GM12878 (cell line): ENCODE data around the gene PLEK2. TPM values are rescaled to one million over a fixed set of nuclear protein-coding genes. Genes with fewer than 3 reads are reported as not detected.
A peak's percentile ranks its signal among the peaks of the same experiment; 100 is the strongest.
"Not testable (repeated sequence)": the region's sequence is repeated elsewhere in the genome, so short reads cannot be mapped to it uniquely, and the experiment has no call there.

ENCODE experiments used
- ATAC-seq: fragments of 200-7000 bp; cut with Tn5 transposase; 3 replicates; pipeline ENCODE4 v1.9.1; 2020; ENCODE audit warnings: mild to moderate bottlenecking, moderate library complexity
- BruUV-seq: library from RNA; stranded (reverse); fragments of 400-500 nt; replicated peaks from 2 replicates; lab custom pipeline; 2021; lab: Mats Ljungman, UMichigan
- CTCF ChIA-PET: fragments of 300-600 bp; sonication (Branson Sonifier 250); formaldehyde crosslinking; extraction: SDS; loops from one replicate; lab custom pipeline; 2021; ENCODE audit warnings: inconsistent platforms; lab: Yijun Ruan, JAX
- POLR2A ChIA-PET: fragments of 350-600 bp; formaldehyde crosslinking; extraction: SDS; loops from one replicate; lab custom pipeline; 2021; ENCODE audit warnings: inconsistent platforms; lab: Charles Lee
- RAD21 ChIA-PET: fragments of 300-600 bp; sonication (Branson Sonifier 250); formaldehyde crosslinking; loops from one replicate; lab custom pipeline; 2023; ENCODE audit warnings: antibody characterized with exemption; ENCODE audit not compliant: unreplicated experiment; lab: Charles Lee
- SMC1A ChIA-PET: fragments of 300-600 bp; sonication (Branson Sonifier 250); formaldehyde crosslinking; loops from one replicate; lab custom pipeline; 2023; ENCODE audit not compliant: unreplicated experiment, uncharacterized antibody; lab: Charles Lee
- DNase-seq: peaks from one replicate; pipeline ENCODE4 v3.0.0-alpha.2; 2011; ENCODE audit warnings: low read depth, low spot score
- FAIRE-seq: peaks from 3 replicates; lab custom pipeline; 2011; peaks lifted over from hg19 to GRCh38; lab: Jason Lieb, UNC
- H2AFZ ChIP-seq: 2 replicates; pipeline ENCODE4 v1.6.0; 2011; ENCODE audit warnings: low read depth, low read length, control low read depth; ENCODE audit not compliant: control insufficient read depth
- H3K27ac ChIP-seq: 2 replicates; pipeline ENCODE4 v1.5.1; 2011; ENCODE audit warnings: control low read depth; ENCODE audit not compliant: control insufficient read depth, insufficient read depth
- H3K27me3 ChIP-seq, 2 experiments: replicated peaks in 1 of 2; 2 replicates each; pipeline versions ENCODE4 v1.6.0 to v1.6.1; 2011; ENCODE audit warnings: low read length in 1 of 2; ENCODE audit not compliant: control insufficient read depth in 2 of 2, insufficient read depth in 2 of 2
- H3K36me3 ChIP-seq, 2 experiments: 2 replicates each; pipeline ENCODE4 v1.5.1; 2011; ENCODE audit warnings: low read length in 1 of 2; ENCODE audit not compliant: control insufficient read depth in 2 of 2, insufficient read depth in 2 of 2
- H3K4me1 ChIP-seq: 2 replicates; pipeline ENCODE4 v1.6.1; 2011; ENCODE audit warnings: mild to moderate bottlenecking, low read length, moderate library complexity, mixed read lengths; ENCODE audit not compliant: control insufficient read depth, insufficient read depth
- H3K4me2 ChIP-seq: 2 replicates; pipeline ENCODE4 v1.6.0; 2011; ENCODE audit warnings: control low read depth; ENCODE audit not compliant: control insufficient read depth, insufficient read depth
- H3K4me3 ChIP-seq: fragments of 200-600 bp; sonication (generic); 2 replicates; pipeline ENCODE4 v1.5.1; 2016
- H3K79me2 ChIP-seq: 2 replicates; pipeline ENCODE4 v1.6.0; 2011; ENCODE audit warnings: low read length; ENCODE audit not compliant: control insufficient read depth, insufficient read depth
- H3K9ac ChIP-seq: 2 replicates; pipeline ENCODE4 v1.8.0; 2011; ENCODE audit warnings: low read length, control low read depth, mixed read lengths; ENCODE audit not compliant: control insufficient read depth, insufficient read depth
- H3K9me3 ChIP-seq: replicated peaks from 3 replicates; pipeline ENCODE4 v1.5.1; 2011; ENCODE audit warnings: mild to moderate bottlenecking, low read length; ENCODE audit not compliant: control insufficient read depth, insufficient read depth
- H4K20me1 ChIP-seq: 2 replicates; pipeline ENCODE4 v1.6.0; 2011; ENCODE audit not compliant: control insufficient read depth, insufficient read depth
- EP300 ChIP-seq, 2 experiments: fragments of 150-350 bp in 1 of 2; IDR thresholded peaks; 2 replicates each; pipeline ENCODE4 v1.6.1; 2011 to 2012; ENCODE audit warnings: low read depth in 2 of 2, low read length in 2 of 2, borderline replicate concordance in 1 of 2, improper control_type of control experiment in 1 of 2, inconsistent platforms in 1 of 2; ENCODE audit not compliant: control insufficient read depth in 1 of 2
- MTA3 ChIP-seq: IDR thresholded peaks from 2 replicates; pipeline ENCODE4 v1.6.1; 2012; ENCODE audit warnings: low read length, inconsistent platforms, borderline replicate concordance
- NFYA ChIP-seq: IDR thresholded peaks from 2 replicates; pipeline ENCODE4 v1.6.1; 2011; ENCODE audit warnings: low read depth, mild to moderate bottlenecking, low read length, improper control_type of control experiment, borderline replicate concordance
- NR2F1 ChIP-seq: fragments of 450-650 bp; conservative IDR thresholded peaks from 2 replicates; pipeline ENCODE4 v1.6.1; 2017; ENCODE audit warnings: mild to moderate bottlenecking
- PML ChIP-seq: IDR thresholded peaks from 2 replicates; pipeline ENCODE4 v1.6.1; 2012; ENCODE audit warnings: low read length, inconsistent platforms
- POLR2AphosphoS2 ChIP-seq: IDR thresholded peaks from 2 replicates; pipeline ENCODE4 v1.6.1; 2011; ENCODE audit warnings: low read depth, mild to moderate bottlenecking, low read length, improper control_type of control experiment, moderate library complexity
- PRDM15 ChIP-seq: fragments of 450-650 bp; formaldehyde crosslinking; IDR thresholded peaks from 2 replicates; pipeline ENCODE4 v1.4.0; 2020; ENCODE audit warnings: mild to moderate bottlenecking, moderate library complexity
- RAD51 ChIP-seq: fragments of 450-650 bp; IDR thresholded peaks from 2 replicates; pipeline ENCODE4 v1.6.1; 2016; ENCODE audit warnings: moderate library complexity, mild to moderate bottlenecking, inconsistent platforms
- SKIL ChIP-seq: fragments of 450-650 bp; IDR thresholded peaks from 2 replicates; pipeline ENCODE4 v1.6.1; 2017; ENCODE audit warnings: mild to moderate bottlenecking, low read depth, inconsistent platforms; ENCODE audit not compliant: poor library complexity, severe bottlenecking
- SREBF1 ChIP-seq: IDR thresholded peaks from 2 replicates; pipeline ENCODE4 v1.6.1; 2012; ENCODE audit warnings: mild to moderate bottlenecking, low read length
- TAF1 ChIP-seq: IDR thresholded peaks from 2 replicates; pipeline ENCODE4 v1.6.1; 2011; ENCODE audit warnings: mild to moderate bottlenecking, low read depth, low read length, borderline replicate concordance
- WGBS: methylation state at CpG from one replicate; pipeline ENCODE4 v1.1.6; 2016; ENCODE audit warnings: low lambda C conversion rate; ENCODE audit not compliant: insufficient replicate concordance, insufficient coverage; ENCODE audit errors: missing lambda C conversion rate; 5-methylcytosine and 5-hydroxymethylcytosine counted together
- in situ Hi-C: fragments of 300-500 bp; cut with MboI; formaldehyde crosslinking; loops from 9 replicates; pipeline ENCODE4 v1.14.3; 2018; ENCODE audit warnings: mixed read lengths
- intact Hi-C: fragments of 100-400 bp; cut with micrococcal nuclease; formaldehyde crosslinking; loops from one replicate; pipeline ENCODE4 v1.14.2; 2022; ENCODE audit not compliant: unreplicated experiment
- polyA plus RNA-seq, 11 experiments: library from polyadenylated mRNA; depleted of rRNA in 4 of 11; unstranded in 6 of 11; stranded (reverse) in 5 of 11; fragments of >200 nt; fragmentation: Nextera tagmentation in 4 of 11; fragmentation: Illumina TruSeq in 1 of 11; extraction: Ambion mirVana in 4 of 11; extraction: Trizol in 1 of 11; gene quantifications; 1 replicate in 1 of 11; 2 replicates in 10 of 11; pipeline versions ENCODE4 v1.2.1 to v1.2.3, GENCODE V29; 2011 to 2016; ENCODE audit warnings: inconsistent platforms in 2 of 11, missing spikeins in 2 of 11, low read depth in 1 of 11
- total RNA-seq, 4 experiments: library from RNA; depleted of rRNA in 3 of 4; stranded (reverse); fragments of >200 nt in 3 of 4; fragmentation: Illumina TruSeq in 1 of 4; extraction: Trizol in 1 of 4; gene quantifications; 2 replicates each; pipeline versions ENCODE4 v1.2.1 to v1.2.3, GENCODE V29; 2013 to 2021

PLEK2 gene
- total and polyA plus RNA-seq, 10 of the 15 experiments (the other 5 are each of a cell fraction or from before 2014, with no cell fraction given), result 0.08 to 0.20 TPM; not detected in 8

- DNase-seq, in situ Hi-C loops, H3K4me2 ChIP-seq, BruUV-seq, H3K79me2 ChIP-seq, H3K4me3 ChIP-seq, FAIRE-seq, H3K4me1 ChIP-seq, POLR2A ChIA-PET, H3K36me3 ChIP-seq: not testable (repeated sequence)
- WGBS, result 12% methylated on average over 7 of the region's 7 CpGs
- peak; percentile 80 for TF ChIP-seq RAD51
- TF ChIP-seq, all 136 proteins: peak for 1; not testable (repeated sequence) for 135
- H2AFZ ChIP-seq, ATAC-seq, H3K9ac ChIP-seq, RAD21 ChIA-PET, H3K9me3 ChIP-seq, H3K27ac ChIP-seq, H3K27me3 ChIP-seq, CTCF ChIA-PET, H4K20me1 ChIP-seq, SMC1A ChIA-PET, intact Hi-C loops: not testable (repeated sequence)
These were observed 3.7 kb downstream of the PLEK2 start for GRCh38 chr14:67408122-67408801.

- WGBS, result 77% methylated on average over 5 of the region's 5 CpGs
- ChIA-PET SMC1A (interaction anchor here (0.7 to 1.4 kb wide), 2 partner anchors 20 to 235 kb away, joined by 3 to 4 read pairs; no protein-coding TSS in a partner anchor), POLR2A (no interaction called here), RAD21 (no interaction called here), CTCF (interaction anchor here (0.7 to 1.1 kb wide), 2 partner anchors 15 to 1848 kb away, joined by 3 read pairs; no protein-coding TSS in a partner anchor)
- no peak overlapping the region for H3K9ac ChIP-seq
- no peaks in the 10 kb centered on the region for H4K20me1 ChIP-seq
- no peak overlapping the region for H3K4me3 ChIP-seq
- ATAC-seq (no peak), FAIRE-seq (no peak), DNase-seq (no peak)
- no peaks in the 10 kb centered on the region for H3K36me3 ChIP-seq
- H3K27ac ChIP-seq, result no peak overlapping the region
- H3K79me2 ChIP-seq, result no peaks in the 10 kb centered on the region
- no peak overlapping the region for H2AFZ ChIP-seq
- in situ Hi-C loops, result no loop called here
- H3K27me3 ChIP-seq, result no peaks in the 10 kb centered on the region
- no peaks in the 10 kb centered on the region for H3K4me1 ChIP-seq
- H3K9me3 ChIP-seq, result no peaks in the 10 kb centered on the region
- no peak overlapping the region for H3K4me2 ChIP-seq
- intact Hi-C loops, result no loop called here
- BruUV-seq, result no TSS peak
- TF ChIP-seq EP300 (IDR thresholded peaks at IDR 0.05; ENCODE audit: borderline replicate concordance in 1 of 2, control insufficient read depth in 1 of 2, low read depth in 2 of 2, low read length in 2 of 2) (no peak), NR2F1 (no peak), TAF1 (no peak), PRDM15 (no peak), SKIL (no peak), SREBF1 (no peak), PML (no peak), POLR2AphosphoS2 (no peak), NFYA (no peak), MTA3 (no peak)
These were observed 6.2 kb downstream of the PLEK2 start for GRCh38 chr14:67405771-67406170.
